ENCODE results near the gene CROT. TPM values are rescaled to one million over a fixed set of nuclear protein-coding genes. Genes with fewer than 3 reads are reported as not detected.

Gene CROT
- total and polyA plus RNA-seq, 2 experiments from 2014 or later = 8.9 to 14.0 TPM

Small RNA genes lying within 50 kb of the gene (small RNA-seq; reads per million reads assigned to genes)
- gene RF02195 (ENCODE audit: low replicate concordance) (not detected), gene RF02196 (ENCODE audit: low replicate concordance) (not detected)

Other genes with a start within 250 kb of the CROT start
- gene DMTF1, start 193.2 kb upstream of the CROT start, total RNA-seq (2014; rRNA removed; shearing (Covaris generic)) = 107 and 114 TPM in 2 replicates
- gene DMTF1, start 193.2 kb upstream of the CROT start, polyA plus RNA-seq (2016; fragmentation: Nextera tagmentation; extraction: Ambion mirVana) = 52.1 and 60.4 TPM in 2 replicates
- gene TMEM243, start 125.9 kb upstream of the CROT start, total RNA-seq (2014; rRNA removed; shearing (Covaris generic)) = 44.5 and 52.7 TPM in 2 replicates
- gene TMEM243, start 125.9 kb upstream of the CROT start, polyA plus RNA-seq (2016; fragmentation: Nextera tagmentation; extraction: Ambion mirVana) = 68.2 and 82.5 TPM in 2 replicates
- gene ABCB4, start 130.0 kb downstream of the CROT start, total RNA-seq (2014; rRNA removed; shearing (Covaris generic)) = 1.2 and 3.0 TPM in 2 replicates
- gene ABCB4, start 130.0 kb downstream of the CROT start, polyA plus RNA-seq (2016; fragmentation: Nextera tagmentation; extraction: Ambion mirVana) = 1.0 and 1.5 TPM in 2 replicates

All from GM23338 (cell line).